IMR-90 (cell line): Measurements from ENCODE around the gene GLT1D1.

Experiments used
- CTCF ChIP-seq: conservative IDR thresholded peaks from 2 replicates; pipeline ENCODE4 v1.5.1; 2012; ENCODE audit warnings: mild to moderate bottlenecking, low read depth, low read length, improper control_type of control experiment
- POLR2A ChIP-seq: IDR thresholded peaks from 2 replicates; pipeline ENCODE4 v1.6.1; 2012; ENCODE audit warnings: mild to moderate bottlenecking, low read depth, low read length
- RCOR1 ChIP-seq: IDR thresholded peaks from 2 replicates; pipeline ENCODE4 v1.6.1; 2012; ENCODE audit warnings: mild to moderate bottlenecking, low read length, improper control_type of control experiment; ENCODE audit not compliant: insufficient replicate concordance
- RFX5 ChIP-seq: IDR thresholded peaks from 2 replicates; pipeline ENCODE4 v1.8.0; 2012; ENCODE audit warnings: low read depth, mild to moderate bottlenecking, low read length, moderate library complexity

DNA sequence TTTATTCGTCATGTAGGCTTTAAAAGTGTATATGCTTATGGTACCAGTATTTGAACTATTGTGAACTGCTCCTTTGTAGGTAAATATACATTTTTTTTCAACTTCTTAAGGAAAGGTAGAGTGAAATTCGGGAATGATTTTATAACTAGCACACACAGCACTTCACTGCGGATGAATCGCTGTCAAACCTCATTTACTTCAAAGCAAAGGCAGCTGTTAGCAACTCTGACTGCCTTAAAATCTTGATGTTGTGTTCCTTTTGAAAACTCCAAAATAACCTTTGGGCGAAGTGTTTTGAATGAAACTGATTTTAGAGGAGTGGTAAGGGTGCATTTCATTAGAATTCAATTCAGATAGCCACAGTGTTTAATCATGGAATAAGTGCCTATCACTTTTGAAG, 95.8 kb downstream of the GLT1D1 start:
- no peak for TF ChIP-seq CTCF
- TF ChIP-seq POLR2A = no peak
- TF ChIP-seq RCOR1 = no peak
- no peak for TF ChIP-seq RFX5
